Measurements from ENCODE around the gene C19orf18.

Gene C19orf18

DNA sequence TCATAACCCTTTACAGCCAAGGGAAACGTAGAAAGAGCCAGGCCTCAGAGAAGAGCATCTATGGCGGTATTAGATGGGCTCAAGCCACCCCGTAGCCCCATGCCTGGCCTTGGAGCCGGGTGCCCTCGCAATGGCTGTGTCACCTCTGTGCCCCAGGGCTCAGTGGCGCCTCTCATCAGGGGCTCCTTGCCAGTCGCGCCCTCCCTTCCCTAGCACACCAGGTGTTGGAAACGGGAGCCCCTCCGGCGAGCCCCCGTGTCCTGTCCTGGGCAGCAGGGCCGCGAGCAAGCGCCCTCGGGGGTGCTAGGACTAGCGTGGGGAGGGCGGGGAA, 27.3 kb downstream of the C19orf18 start:
- no peak for DNase-seq

DNA sequence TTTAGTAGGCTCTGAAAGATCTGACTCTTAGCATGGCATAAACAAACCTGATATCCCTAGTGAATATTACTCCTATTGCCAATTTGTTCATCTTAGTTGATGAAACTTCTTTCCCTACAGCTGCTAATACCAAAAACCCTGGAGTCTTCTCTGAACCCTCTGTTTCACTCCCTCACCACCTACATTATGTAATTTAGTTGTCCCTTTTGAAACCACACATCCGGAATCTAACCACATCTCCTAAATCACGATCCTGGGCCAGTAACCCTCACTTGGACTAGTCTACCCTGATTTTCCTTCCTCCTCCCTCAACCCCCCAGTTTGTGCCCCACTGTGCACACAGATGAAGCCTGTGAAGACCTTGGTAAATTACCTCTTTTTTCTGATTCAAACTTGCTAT, 28.0 kb downstream of the C19orf18 start:
- no peak for DNase-seq

DNA sequence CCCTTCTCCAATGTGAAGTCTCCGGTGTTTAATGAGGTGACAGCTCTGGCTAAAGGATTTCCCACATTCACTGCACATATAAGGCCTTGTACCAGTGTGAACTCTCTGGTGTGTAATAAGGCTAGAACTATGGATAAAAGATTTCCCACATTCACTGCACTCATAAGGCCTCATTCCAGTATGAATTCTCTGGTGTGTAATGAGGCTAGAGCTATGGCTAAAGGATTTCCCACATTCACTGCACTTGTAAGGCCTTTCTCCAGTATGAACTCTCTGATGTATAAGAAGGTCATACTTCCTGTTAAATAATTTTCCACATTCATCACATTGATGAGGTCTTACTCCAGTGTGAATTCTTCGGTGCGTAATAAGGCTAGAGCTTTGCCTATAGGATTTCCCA, 32.7 kb downstream of the C19orf18 start:
- no peak for DNase-seq

DNA sequence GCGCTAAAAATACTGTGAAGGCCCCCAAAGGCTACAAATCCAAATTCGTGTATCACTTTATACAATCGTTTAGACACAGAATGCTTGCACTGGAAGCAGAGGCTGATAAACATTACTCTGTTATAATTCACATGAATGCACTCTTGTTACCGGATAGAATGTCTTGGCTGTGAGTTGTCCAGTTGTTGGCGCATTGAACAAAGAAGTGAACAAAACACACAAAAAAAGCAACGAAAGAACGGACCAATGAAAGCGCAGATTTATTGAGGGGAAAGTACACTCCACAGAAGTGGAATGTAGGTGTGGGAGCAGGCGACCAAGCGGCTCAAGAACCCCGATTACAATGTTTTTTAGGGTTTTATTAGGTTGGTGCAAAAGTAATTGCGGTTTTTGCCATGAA, 38.6 kb downstream of the C19orf18 start:
- DNase-seq: no peak

DNA sequence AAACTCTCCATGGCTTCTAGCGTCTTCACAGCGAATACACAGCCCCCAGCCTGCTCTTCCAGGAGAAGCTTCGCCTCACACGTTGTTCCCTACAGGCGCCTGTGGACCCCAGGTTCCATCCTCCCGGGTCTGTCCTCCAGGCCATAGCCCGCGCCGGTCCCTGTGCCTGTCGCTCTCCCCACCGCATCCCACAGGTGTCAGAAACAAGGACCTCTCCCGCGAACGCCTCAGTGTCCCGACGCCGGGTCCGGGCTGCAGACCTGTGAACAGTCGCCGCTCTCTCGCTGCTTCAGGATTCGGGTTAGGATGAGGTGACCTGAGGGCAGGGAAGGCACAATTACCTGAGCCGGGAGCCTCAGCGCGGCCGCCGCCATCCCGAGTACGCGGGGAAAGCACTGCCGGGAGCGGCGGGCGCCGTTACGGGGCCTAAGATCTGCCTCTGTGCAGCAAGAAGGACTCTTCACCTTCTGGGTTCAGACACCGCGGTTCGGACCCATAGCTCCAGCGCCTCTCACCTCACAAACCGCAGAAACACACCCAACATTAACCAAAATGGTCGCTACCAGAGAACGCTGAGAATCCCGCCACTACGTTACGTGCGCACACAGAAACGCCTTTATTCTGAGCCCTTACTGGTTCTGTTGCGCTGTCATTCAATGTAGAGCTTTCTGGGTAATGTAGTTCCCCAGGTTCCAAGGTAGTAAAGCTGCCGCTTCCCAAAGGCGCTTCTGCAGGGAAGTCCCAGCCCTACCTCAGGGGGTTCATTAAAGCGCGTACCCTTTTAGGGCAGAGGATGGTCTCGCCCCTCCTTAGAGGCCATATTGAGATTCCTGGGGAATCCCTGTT, 39.3 kb downstream of the C19orf18 start, which contains the start of gene ZNF418:
Gene ZNF418, minus strand, starts transcription at position 583 of the 846 bp plus-strand sequence. CDS start 1,580 bp downstream, outside the sequence.
- peak; percentile 92 for DNase-seq

DNA sequence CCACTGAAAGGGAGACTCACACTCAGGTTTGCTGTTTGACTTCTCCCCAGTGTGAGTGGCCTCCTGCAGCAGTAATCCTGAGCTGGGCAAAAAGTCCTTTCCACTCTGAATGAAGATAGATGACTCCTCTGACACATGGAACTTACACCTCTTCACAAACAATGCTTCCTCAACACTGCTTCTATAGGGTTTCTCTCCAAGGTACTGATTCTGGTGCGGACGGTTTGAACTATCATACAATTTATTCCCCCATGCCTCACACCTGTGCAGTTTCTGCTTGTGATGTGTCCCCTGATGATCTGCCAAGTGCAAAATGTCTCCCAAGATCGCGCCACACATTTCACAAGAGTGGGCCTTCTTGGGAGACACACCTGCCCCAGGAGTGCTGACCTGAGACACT, 46.7 kb downstream of the C19orf18 start:
- DNase-seq: no peak

DNA sequence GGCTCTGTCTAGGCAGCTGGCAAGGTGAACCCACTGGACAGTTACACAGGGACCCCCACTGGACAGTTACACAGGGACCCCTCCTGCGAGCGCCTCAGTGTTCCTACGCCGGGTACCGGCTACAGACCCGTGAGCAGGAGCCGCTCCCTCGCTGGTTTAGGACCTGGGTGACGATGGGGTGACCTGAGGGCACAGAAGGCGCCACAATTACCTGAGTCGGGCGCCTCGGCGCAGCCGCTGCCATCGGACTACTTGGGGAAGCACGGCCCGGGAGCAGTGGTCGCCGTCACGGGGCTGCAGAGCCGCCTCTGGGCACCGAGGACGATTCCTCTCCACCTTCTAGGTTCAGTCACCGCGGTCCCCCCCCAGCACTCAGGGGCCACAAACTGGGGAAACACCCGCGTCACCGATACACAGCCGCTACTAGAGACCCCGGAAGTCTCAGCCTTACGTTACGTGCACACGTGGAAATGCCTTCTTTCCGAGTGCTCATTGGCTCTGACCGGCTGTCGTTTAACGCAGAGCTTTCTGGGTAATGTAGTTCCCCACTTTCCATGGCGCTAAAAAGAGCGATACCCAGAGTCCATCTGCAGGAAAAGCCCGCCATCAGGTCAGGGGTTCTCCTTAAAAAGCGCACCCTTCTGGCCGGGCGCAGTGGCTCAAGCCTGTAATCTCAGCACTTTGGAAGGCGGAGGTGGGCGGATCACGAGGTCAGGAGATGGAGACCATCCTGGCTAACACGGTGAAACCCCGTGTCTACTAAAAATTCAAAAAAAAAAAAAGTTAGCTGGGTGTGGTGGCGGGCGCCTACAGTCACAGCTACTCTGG, 58.0 kb downstream of the C19orf18 start, which contains the start of gene ZNF417:
Gene ZNF417, minus strand, starts transcription at position 425 of the 828 bp plus-strand sequence. Its CDS starts 181 bp downstream, at position 244.
- DNase-seq: peak; percentile 98

DNA sequence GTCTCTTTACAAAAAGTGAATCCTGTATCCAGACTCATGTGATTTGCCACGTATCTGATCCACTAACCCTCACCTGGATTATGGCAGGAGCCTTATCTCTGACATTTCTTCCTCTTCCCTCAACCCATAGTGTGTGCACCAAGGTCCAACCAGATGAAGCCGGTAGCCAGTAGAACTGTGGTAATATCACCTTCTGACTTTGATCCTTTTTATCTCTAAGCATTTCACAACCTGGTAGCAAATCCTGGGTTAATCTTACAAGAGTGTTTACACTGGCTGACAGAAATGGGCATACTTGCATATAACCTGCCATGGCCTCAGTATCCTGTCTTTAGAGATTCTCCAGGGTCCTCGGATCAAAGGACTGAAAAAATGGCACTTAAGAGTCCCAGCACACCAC, 59.8 kb downstream of the C19orf18 start:
- DNase-seq: no peak
